H1 (cell line): ENCODE results near the gene UGT1A8. TPM values are rescaled to one million over a fixed set of nuclear protein-coding genes. Genes with fewer than 3 reads are reported as not detected.

Experiments
- CHD7 ChIP-seq: fragments of 300-600 bp; sonication (generic); IDR thresholded peaks from 2 replicates; pipeline ENCODE4 v1.7.1; 2012; ENCODE audit warnings: low read length, moderate library complexity, mild to moderate bottlenecking, inconsistent platforms; ENCODE audit not compliant: insufficient replicate concordance
- FOSL1 ChIP-seq: IDR thresholded peaks from 2 replicates; pipeline ENCODE4 v1.6.1; 2011; ENCODE audit warnings: mild to moderate bottlenecking, low read depth, low read length, moderate library complexity; ENCODE audit not compliant: insufficient read depth
- JUN ChIP-seq: IDR thresholded peaks from 2 replicates; pipeline ENCODE4 v1.6.1; 2011; ENCODE audit warnings: low read depth, mild to moderate bottlenecking, improper control_type of control experiment, low read length
- POLR2A ChIP-seq, 2 experiments: IDR thresholded peaks; 1 replicate in 1 of 2; 2 replicates in 1 of 2; pipeline ENCODE4 v1.6.1; 2011; ENCODE audit warnings: low read depth in 2 of 2, low read length in 2 of 2, mild to moderate bottlenecking in 2 of 2; ENCODE audit errors: control extremely low read depth in 1 of 2
- POLR2AphosphoS5 ChIP-seq: IDR thresholded peaks from 2 replicates; pipeline ENCODE4 v1.6.1; 2011; ENCODE audit warnings: low read depth, low read length
- SP4 ChIP-seq: IDR thresholded peaks from 2 replicates; pipeline ENCODE4 v1.6.1; 2012; ENCODE audit warnings: low read length, inconsistent platforms
- SRF ChIP-seq: IDR thresholded peaks from 2 replicates; pipeline ENCODE4 v1.6.1; 2011; ENCODE audit warnings: mild to moderate bottlenecking, low read depth, low read length, moderate library complexity
- polyA plus RNA-seq, 7 experiments: library from polyadenylated mRNA; depleted of rRNA in 3 of 7; stranded (reverse) in 5 of 7; unstranded in 2 of 7; fragments of >200 nt in 5 of 7; fragments of 200-250 nt in 2 of 7; gene quantifications; 1 replicate in 5 of 7; 2 replicates in 1 of 7; 4 replicates in 1 of 7; pipeline versions ENCODE4 v1.2.1 to v1.2.3, GENCODE V29; 2011 to 2013; ENCODE audit warnings: missing spikeins in 2 of 7, mixed read lengths in 2 of 7
- total RNA-seq: library from RNA; stranded (reverse); fragmentation: NEBNext Ultra II Directional; extraction: Animal tissue kit (Norgen Biotek cat#: 25700); gene quantifications from 2 replicates; pipeline ENCODE4 v1.2.1, GENCODE V29; 2021
- TF ChIP-seq, protein P1 (sequence below): IDR thresholded peaks from 2 replicates; pipeline ENCODE4 v1.6.1; 2012; ENCODE audit warnings: low read length, inconsistent platforms

Gene UGT1A8
- total and polyA plus RNA-seq, 2 of the 8 experiments (the other 6 are each of a cell fraction or from before 2014, with no cell fraction given), result not detected

GRCh38 chr2:233789554-233789953, 172.1 kb downstream of the UGT1A8 start (continued):
- TF ChIP-seq CHD7 (no peak), FOSL1 (no peak), JUN (no peak), POLR2A (IDR thresholded peaks at IDR 0.05; ENCODE audit: control extremely low read depth in 1 of 2, low read depth in 2 of 2, low read length in 2 of 2) (no peak), SRF (no peak), POLR2AphosphoS5 (no peak), SP4 (no peak)
- TF ChIP-seq, protein P1, sequence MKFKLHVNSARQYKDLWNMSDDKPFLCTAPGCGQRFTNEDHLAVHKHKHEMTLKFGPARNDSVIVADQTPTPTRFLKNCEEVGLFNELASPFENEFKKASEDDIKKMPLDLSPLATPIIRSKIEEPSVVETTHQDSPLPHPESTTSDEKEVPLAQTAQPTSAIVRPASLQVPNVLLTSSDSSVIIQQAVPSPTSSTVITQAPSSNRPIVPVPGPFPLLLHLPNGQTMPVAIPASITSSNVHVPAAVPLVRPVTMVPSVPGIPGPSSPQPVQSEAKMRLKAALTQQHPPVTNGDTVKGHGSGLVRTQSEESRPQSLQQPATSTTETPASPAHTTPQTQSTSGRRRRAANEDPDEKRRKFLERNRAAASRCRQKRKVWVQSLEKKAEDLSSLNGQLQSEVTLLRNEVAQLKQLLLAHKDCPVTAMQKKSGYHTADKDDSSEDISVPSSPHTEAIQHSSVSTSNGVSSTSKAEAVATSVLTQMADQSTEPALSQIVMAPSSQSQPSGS, result no peak
